ENCODE data around the gene ELF1. TPM values are rescaled to one million over a fixed set of nuclear protein-coding genes. Genes with fewer than 3 reads are reported as not detected.
A peak's percentile ranks its signal among the peaks of the same experiment; 100 is the strongest.

ELF1 gene
- total RNA-seq: 10 to 100 TPM; 20.5 to 25.9 (median 22.6) TPM
- 10 to 100 TPM in 2 of 3 donors, 1 to 10 TPM in 1; 7.3 to 28.6 (median 13.0) TPM for polyA plus RNA-seq
- long read RNA-seq, donor 1, partial matches to known transcripts: 7 of 11 reads
- long read RNA-seq, donor 1, other reads (novel, unspliced or antisense): 3 of 11 reads
- long read RNA-seq, donor 2, partial matches to known transcripts: 3 of 12 reads
- long read RNA-seq, donor 2, other reads (novel, unspliced or antisense): 9 of 12 reads

- 57 to 72% (median 64%) methylated on average over 4 of the region's 4 CpGs for WGBS, 3 donors
- H3K4me1 ChIP-seq: peaks cover 33% of the 10 kb centered on the region
Measured at GRCh38 chr13:41019011-41019487, at the start of gene ELF1. TSS of gene ELF1 (minus strand) at chr13:41019316. CDS start at chr13:40982054, 37,262 bp downstream.

GRCh38 chr13:41065078-41065477 lies 46.0 kb upstream of the ELF1 start:
- Histone ChIP-seq H3K4me1 (peaks cover 37% of the 10 kb centered on the region), H3K36me3 (ENCODE audit: insufficient read depth in 1 of 2, low read depth in 1 of 2) (peaks cover 2 to 63% of the 10 kb centered on the region in 2 donors), H3K27me3 (ENCODE audit: insufficient read depth in 3 of 3, low read length in 2 of 3) (no peaks in the 10 kb centered on the region), H3K27ac (peak overlapping the region; percentile 98), H3K4me3 (peak overlapping the region; percentile 23), H3K9me3 (no peaks in the 10 kb centered on the region)
- peak in 1 of 4 donors; percentile 8 for ATAC-seq
- no peak for TF ChIP-seq CTCF (IDR thresholded peaks at IDR 0.05)
- intact Hi-C loops (cut with DNase I): loop anchor here (10.0 kb wide), 2 partner anchors 70 to 290 kb away; partner anchors contain the start of genes KBTBD6 (in 1 of the 2) and MRPS31 (in 1 of the 2)
- DNase-seq: no peak

More at GRCh38 chr13:41019011-41019487, at the start of gene ELF1:
- intact Hi-C loops (cut with DNase I): loop anchor here in 1 of 2 donors (5.0 kb wide), 1 partner anchor 38 kb away; no protein-coding TSS in a partner anchor
- Histone ChIP-seq H3K4me3 (peak within 1 kb of the TSS; percentile 32), H3K27me3 (ENCODE audit: insufficient read depth in 3 of 3, low read length in 2 of 3) (no peaks in the 10 kb centered on the region), H3K27ac (peak within 1 kb of the TSS; percentile 26), H3K36me3 (ENCODE audit: insufficient read depth in 1 of 2, low read depth in 1 of 2) (no peaks in the 10 kb centered on the region), H3K9me3 (no peaks in the 10 kb centered on the region)
- TF ChIP-seq CTCF (IDR thresholded peaks at IDR 0.05): no peak
- DNase-seq (no peak), ATAC-seq (peak; percentile 54 to 89 (median 85))

- no peak for TF ChIP-seq CTCF (IDR thresholded peaks at IDR 0.05)
- H3K36me3 ChIP-seq (ENCODE audit: insufficient read depth in 1 of 2, low read depth in 1 of 2): peaks cover 2 to 57% of the 10 kb centered on the region in 2 donors
- no peaks in the 10 kb centered on the region for H3K9me3 ChIP-seq
- no peaks in the 10 kb centered on the region for H3K27me3 ChIP-seq (ENCODE audit: insufficient read depth in 3 of 3, low read length in 2 of 3)
- 46 to 53% (median 49%) methylated on average over 2 of the region's 2 CpGs for WGBS, 3 donors
- peaks cover 37% of the 10 kb centered on the region for H3K4me1 ChIP-seq
- DNase-seq (no peak), ATAC-seq (no peak)
- intact Hi-C loops (cut with DNase I): loop anchor here (5.0 to 10.0 kb wide), 4 partner anchors 68 to 290 kb away; partner anchors contain the start of genes KBTBD6 (in 2 of the 2), KBTBD7 (in 1 of the 2) and MRPS31 (in 1 of the 2)
- H3K4me3 ChIP-seq: peak overlapping the region; percentile 88
- H3K27ac ChIP-seq: peak overlapping the region; percentile 98
Measured at GRCh38 chr13:41064493-41064892, 45.4 kb upstream of the ELF1 start.

GRCh38 chr13:41061914-41062837 lies 43.1 kb upstream of the ELF1 start:
- ATAC-seq (peak; percentile 20 to 40 (median 34)), DNase-seq (no peak)
- no peak for TF ChIP-seq CTCF (IDR thresholded peaks at IDR 0.05)
- Histone ChIP-seq H3K4me3 (peak overlapping the region; percentile 88), H3K27me3 (ENCODE audit: insufficient read depth in 3 of 3, low read length in 2 of 3) (no peaks in the 10 kb centered on the region), H3K27ac (peak overlapping the region; percentile 98), H3K36me3 (ENCODE audit: insufficient read depth in 1 of 2, low read depth in 1 of 2) (peaks cover 0 to 34% of the 10 kb centered on the region in 2 donors), H3K9me3 (no peaks in the 10 kb centered on the region), H3K4me1 (peaks cover 56% of the 10 kb centered on the region)
- intact Hi-C loops (cut with DNase I): loop anchor here (5.0 to 10.0 kb wide), 4 partner anchors 70 to 287 kb away; partner anchors contain the start of genes KBTBD6 (in 2 of the 2), KBTBD7 (in 1 of the 2) and MRPS31 (in 1 of the 2)
- 1 to 3% (median 3%) methylated on average over 15 to 24 of the region's 24 CpGs for WGBS, 3 donors

Data from psoas muscle (tissue), 8 donors.